Measurements from ENCODE around the gene YPEL1. TPM values are rescaled to one million over a fixed set of nuclear protein-coding genes. Genes with fewer than 3 reads are reported as not detected.

The YPEL1 gene
- total and polyA plus RNA-seq, 2 of the 8 experiments (the other 6 are each of a cell fraction or from before 2014, with no cell fraction given): 6.0 to 6.7 TPM

- 89% methylated on average over 6 of the region's 6 CpGs; no CpG with 5 or more reads in 1 of the 2 experiments for WGBS, 2 experiments (ENCODE audit: extremely low coverage in 1 of 2, insufficient coverage in 1 of 2, insufficient read length in 1 of 2, insufficient replicate concordance in 2 of 2, low coverage in 1 of 2, low lambda C conversion rate in 2 of 2, missing lambda C conversion rate in 1 of 2)
These were observed 63.4 kb downstream of the YPEL1 start for GRCh38 chr22:21672107-21672629.

More at GRCh38 chr22:21672107-21672629, 63.4 kb downstream of the YPEL1 start:
- H2AK5ac ChIP-seq (ENCODE audit: low read depth, low read length): no peak overlapping the region
- H3K18ac ChIP-seq (ENCODE audit: extremely low read depth, low read length): no peak overlapping the region
- H2BK5ac ChIP-seq (ENCODE audit: low read depth, low read length): no peak overlapping the region
- ChIA-PET CTCF (ENCODE audit: partially characterized antibody) (interaction anchor here (0.6 to 0.9 kb wide), 3 partner anchors 43 to 72 kb away, joined by 3 read pairs; no protein-coding TSS in a partner anchor), POLR2A (ENCODE audit: partially characterized antibody) (interaction anchor here (0.7 to 1.7 kb wide), 2 partner anchors 9 to 27 kb away, joined by 3 to 4 read pairs; no protein-coding TSS in a partner anchor)
- H3K14ac ChIP-seq (ENCODE audit: insufficient read length): no peak overlapping the region
- H2BK20ac ChIP-seq (ENCODE audit: low read length): no peak overlapping the region
- H3K4ac ChIP-seq (replicated peaks; ENCODE audit: insufficient read length, low read depth, low read length): no peak overlapping the region
- no peaks in the 10 kb centered on the region for H3K23me2 ChIP-seq (ENCODE audit: low read depth, low read length)
- H2AFZ ChIP-seq (ENCODE audit: low read length): no peak overlapping the region
- no peak overlapping the region for H3K9ac ChIP-seq (replicated peaks in 1 of 4; ENCODE audit: extremely low read depth in 1 of 4, low read depth in 3 of 4, low read length in 3 of 4)
- H2BK120ac ChIP-seq (replicated peaks; ENCODE audit: low read depth, low read length): no peak overlapping the region
- no peak overlapping the region for H3K27ac ChIP-seq (ENCODE audit: low read depth, low read length)
- H3K27me3 ChIP-seq (replicated peaks in 1 of 4; ENCODE audit: control insufficient read depth in 3 of 4, extremely low read depth in 1 of 4, insufficient read depth in 3 of 4, low read length in 3 of 4): no peaks in the 10 kb centered on the region
- H2BK12ac ChIP-seq (ENCODE audit: low read depth, low read length): no peak overlapping the region
- H3K79me1 ChIP-seq (ENCODE audit: low read depth, low read length): no peaks in the 10 kb centered on the region
- FAIRE-seq (no peak), DNase-seq (ENCODE audit: low read depth in 1 of 2, low spot score in 2 of 2) (no peak)
- no peak overlapping the region for H4K5ac ChIP-seq (ENCODE audit: insufficient read length, low read depth, low read length)
- no peaks in the 10 kb centered on the region for H4K20me1 ChIP-seq (replicated peaks in 1 of 2; ENCODE audit: control insufficient read depth in 1 of 2, insufficient read depth in 2 of 2, low read length in 2 of 2)
- no peak overlapping the region for H3K23ac ChIP-seq (ENCODE audit: insufficient read length)
- peaks cover 11 to 21% (median 17%) of the 10 kb centered on the region in 4 experiments; a peak in 6 of 8 replicates for H3K36me3 ChIP-seq (ENCODE audit: control insufficient read depth in 2 of 4, insufficient read depth in 4 of 4, low read length in 3 of 4)
- H3K4me3 ChIP-seq (ENCODE audit: extremely low read depth in 1 of 4, insufficient read depth in 2 of 4, low read depth in 3 of 4, low read length in 4 of 4): no peak overlapping the region
- peaks cover 0 to 4% of the 10 kb centered on the region in 2 experiments; a peak in 1 of 4 replicates for H3K9me3 ChIP-seq (ENCODE audit: insufficient read depth in 2 of 2, low read depth in 1 of 2, low read length in 1 of 2)
- H3K79me2 ChIP-seq (ENCODE audit: control insufficient read depth in 1 of 2, insufficient read depth in 2 of 2, low read length in 2 of 2): peaks cover 0 to 3% of the 10 kb centered on the region in 2 experiments; a peak in 1 of 4 replicates
- TF ChIP-seq BACH1 (IDR thresholded peaks at IDR 0.05; ENCODE audit: low read length) (no peak), RAD21 (IDR thresholded peaks at IDR 0.05 in 1 of 2, conservative IDR thresholded peaks at IDR 0.05 in 1 of 2; ENCODE audit: low read depth in 2 of 2, low read length in 2 of 2) (peak in 1 of 2 experiments; percentile 20; a peak in 1 of 4 replicates)
- no peak overlapping the region for H3K56ac ChIP-seq (replicated peaks; ENCODE audit: insufficient read length, low read depth, low read length)
- no peak overlapping the region for H4K91ac ChIP-seq (replicated peaks; ENCODE audit: insufficient read length, low read length)
- H3K4me1 ChIP-seq (replicated peaks in 1 of 4; ENCODE audit: control insufficient read depth in 3 of 4, insufficient read depth in 4 of 4, low read length in 3 of 4): no peaks in the 10 kb centered on the region
- no peak overlapping the region for H2BK15ac ChIP-seq (ENCODE audit: low read length)
- H3K4me2 ChIP-seq (ENCODE audit: insufficient read depth in 1 of 2, low read depth in 2 of 2, low read length in 2 of 2): no peak overlapping the region
- no peak overlapping the region for H4K8ac ChIP-seq (ENCODE audit: extremely low read depth, insufficient read depth, low read length)

Measured in H1 (cell line).